ENCODE results near the gene MGAT3. TPM values are rescaled to one million over a fixed set of nuclear protein-coding genes. Genes with fewer than 3 reads are reported as not detected.

The MGAT3 gene
- total and polyA plus RNA-seq, 2 experiments from 2014 or later: 7.0 to 20.0 TPM

DNA sequence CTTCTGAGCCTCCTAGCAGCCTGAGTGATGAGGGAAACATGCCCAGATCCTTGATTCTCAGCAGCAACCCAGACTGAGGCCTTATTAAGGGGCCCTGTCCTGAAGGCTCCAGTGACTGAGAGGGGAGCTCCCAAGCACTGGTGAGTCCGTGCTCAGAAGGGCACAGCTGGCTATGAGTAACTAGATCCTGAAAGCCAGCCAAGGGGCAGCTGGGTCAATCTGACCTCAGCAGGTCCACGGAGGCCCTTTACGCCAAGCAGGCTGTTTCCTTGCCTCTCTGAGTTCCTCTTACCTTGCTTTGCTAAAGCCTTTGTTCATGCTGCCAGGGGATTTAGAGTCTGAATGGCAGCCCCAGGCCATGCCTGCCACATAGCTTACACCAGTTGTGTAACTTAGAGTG, 26.0 kb downstream of the MGAT3 start:
- no peak overlapping the region for H2AFZ ChIP-seq
- DNase-seq (ENCODE audit: low spot score): no peak
- peaks cover 32% of the 10 kb centered on the region for H3K79me2 ChIP-seq
- H3K4me1 ChIP-seq (ENCODE audit: insufficient read depth): no peaks in the 10 kb centered on the region
- no peaks in the 10 kb centered on the region for H3K9me3 ChIP-seq (ENCODE audit: low read depth)
- H3K9me2 ChIP-seq (replicated peaks; ENCODE audit: insufficient read depth): no peaks in the 10 kb centered on the region
- H4K20me1 ChIP-seq (ENCODE audit: insufficient read depth, poor library complexity, severe bottlenecking): no peaks in the 10 kb centered on the region
- no peak for TF ChIP-seq EZH2 (IDR thresholded peaks at IDR 0.05; ENCODE audit: borderline replicate concordance)
- TF ChIP-seq, protein P1, sequence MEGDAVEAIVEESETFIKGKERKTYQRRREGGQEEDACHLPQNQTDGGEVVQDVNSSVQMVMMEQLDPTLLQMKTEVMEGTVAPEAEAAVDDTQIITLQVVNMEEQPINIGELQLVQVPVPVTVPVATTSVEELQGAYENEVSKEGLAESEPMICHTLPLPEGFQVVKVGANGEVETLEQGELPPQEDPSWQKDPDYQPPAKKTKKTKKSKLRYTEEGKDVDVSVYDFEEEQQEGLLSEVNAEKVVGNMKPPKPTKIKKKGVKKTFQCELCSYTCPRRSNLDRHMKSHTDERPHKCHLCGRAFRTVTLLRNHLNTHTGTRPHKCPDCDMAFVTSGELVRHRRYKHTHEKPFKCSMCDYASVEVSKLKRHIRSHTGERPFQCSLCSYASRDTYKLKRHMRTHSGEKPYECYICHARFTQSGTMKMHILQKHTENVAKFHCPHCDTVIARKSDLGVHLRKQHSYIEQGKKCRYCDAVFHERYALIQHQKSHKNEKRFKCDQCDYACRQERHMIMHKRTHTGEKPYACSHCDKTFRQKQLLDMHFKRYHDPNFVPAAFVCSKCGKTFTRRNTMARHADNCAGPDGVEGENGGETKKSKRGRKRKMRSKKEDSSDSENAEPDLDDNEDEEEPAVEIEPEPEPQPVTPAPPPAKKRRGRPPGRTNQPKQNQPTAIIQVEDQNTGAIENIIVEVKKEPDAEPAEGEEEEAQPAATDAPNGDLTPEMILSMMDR (IDR thresholded peaks at IDR 0.05; ENCODE audit: poor library complexity): no peak
- no peak for TF ChIP-seq EZH2phosphoT487 (IDR thresholded peaks at IDR 0.05; ENCODE audit: low read depth, severe bottlenecking, unreplicated experiment)
- H3K36me3 ChIP-seq (replicated peaks; ENCODE audit: insufficient read depth, low read depth): no peaks in the 10 kb centered on the region
- H3K4me3 ChIP-seq: no peak overlapping the region
- WGBS (ENCODE audit: low lambda C conversion rate, missing lambda C conversion rate): 88% methylated on average over 3 of the region's 3 CpGs
- no peaks in the 10 kb centered on the region for H3K27me3 ChIP-seq
- no peak overlapping the region for H3K4me2 ChIP-seq
- H3K27ac ChIP-seq: no peak overlapping the region

DNA sequence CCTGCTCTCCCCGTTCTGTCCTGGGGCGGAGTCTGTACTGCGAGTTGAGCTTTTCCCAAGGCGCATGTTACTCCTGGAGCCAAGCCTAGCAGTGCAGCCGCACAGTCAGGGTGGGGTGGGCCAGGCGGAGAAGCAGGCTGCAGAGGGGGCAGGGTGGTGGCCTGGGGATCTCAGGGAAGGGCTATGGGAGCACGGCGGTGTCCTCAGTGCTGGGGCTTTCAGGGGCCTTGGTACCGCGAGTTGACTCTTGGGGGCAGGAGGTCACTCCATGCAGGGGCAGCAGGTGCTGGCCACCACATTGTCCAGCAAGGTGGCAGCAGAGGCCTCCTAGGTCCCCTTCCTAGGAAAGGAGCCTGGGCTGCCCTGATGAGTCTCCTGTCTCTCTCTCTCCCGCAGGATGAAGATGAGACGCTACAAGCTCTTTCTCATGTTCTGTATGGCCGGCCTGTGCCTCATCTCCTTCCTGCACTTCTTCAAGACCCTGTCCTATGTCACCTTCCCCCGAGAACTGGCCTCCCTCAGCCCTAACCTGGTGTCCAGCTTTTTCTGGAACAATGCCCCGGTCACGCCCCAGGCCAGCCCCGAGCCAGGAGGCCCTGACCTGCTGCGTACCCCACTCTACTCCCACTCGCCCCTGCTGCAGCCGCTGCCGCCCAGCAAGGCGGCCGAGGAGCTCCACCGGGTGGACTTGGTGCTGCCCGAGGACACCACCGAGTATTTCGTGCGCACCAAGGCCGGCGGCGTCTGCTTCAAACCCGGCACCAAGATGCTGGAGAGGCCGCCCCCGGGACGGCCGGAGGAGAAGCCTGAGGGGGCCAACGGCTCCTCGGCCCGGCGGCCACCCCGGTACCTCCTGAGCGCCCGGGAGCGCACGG, 30.4 kb downstream of the MGAT3 start:
- Histone ChIP-seq H3K9me3 (ENCODE audit: low read depth) (no peaks in the 10 kb centered on the region), H3K4me3 (no peak overlapping the region), H3K4me2 (no peak overlapping the region), H3K27ac (no peak overlapping the region), H4K20me1 (ENCODE audit: insufficient read depth, poor library complexity, severe bottlenecking) (no peaks in the 10 kb centered on the region), H3K79me2 (peaks cover 6% of the 10 kb centered on the region), H3K9me2 (replicated peaks; ENCODE audit: insufficient read depth) (no peaks in the 10 kb centered on the region), H3K27me3 (no peaks in the 10 kb centered on the region), H2AFZ (no peak overlapping the region), H3K36me3 (replicated peaks; ENCODE audit: insufficient read depth, low read depth) (no peaks in the 10 kb centered on the region), H3K4me1 (ENCODE audit: insufficient read depth) (peaks cover 4% of the 10 kb centered on the region)
- TF ChIP-seq EZH2 (IDR thresholded peaks at IDR 0.05; ENCODE audit: borderline replicate concordance) (no peak), EZH2phosphoT487 (IDR thresholded peaks at IDR 0.05; ENCODE audit: low read depth, severe bottlenecking, unreplicated experiment) (no peak)
- TF ChIP-seq, protein P1 (IDR thresholded peaks at IDR 0.05; ENCODE audit: poor library complexity): no peak
- WGBS (ENCODE audit: low lambda C conversion rate, missing lambda C conversion rate): 92% methylated on average over 34 of the region's 45 CpGs
- no peak for DNase-seq (ENCODE audit: low spot score)

DNA sequence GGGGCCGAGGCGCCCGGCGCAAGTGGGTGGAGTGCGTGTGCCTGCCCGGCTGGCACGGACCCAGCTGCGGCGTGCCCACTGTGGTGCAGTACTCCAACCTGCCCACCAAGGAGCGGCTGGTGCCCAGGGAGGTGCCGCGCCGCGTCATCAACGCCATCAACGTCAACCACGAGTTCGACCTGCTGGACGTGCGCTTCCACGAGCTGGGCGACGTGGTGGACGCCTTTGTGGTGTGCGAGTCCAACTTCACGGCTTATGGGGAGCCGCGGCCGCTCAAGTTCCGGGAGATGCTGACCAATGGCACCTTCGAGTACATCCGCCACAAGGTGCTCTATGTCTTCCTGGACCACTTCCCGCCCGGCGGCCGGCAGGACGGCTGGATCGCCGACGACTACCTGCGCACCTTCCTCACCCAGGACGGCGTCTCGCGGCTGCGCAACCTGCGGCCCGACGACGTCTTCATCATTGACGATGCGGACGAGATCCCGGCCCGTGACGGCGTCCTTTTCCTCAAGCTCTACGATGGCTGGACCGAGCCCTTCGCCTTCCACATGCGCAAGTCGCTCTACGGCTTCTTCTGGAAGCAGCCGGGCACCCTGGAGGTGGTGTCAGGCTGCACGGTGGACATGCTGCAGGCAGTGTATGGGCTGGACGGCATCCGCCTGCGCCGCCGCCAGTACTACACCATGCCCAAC, 31.2 kb downstream of the MGAT3 start:
- WGBS (ENCODE audit: low lambda C conversion rate, missing lambda C conversion rate): 98% methylated on average over 66 of the region's 70 CpGs
- no peak for DNase-seq (ENCODE audit: low spot score)
- H3K4me3 ChIP-seq: no peak overlapping the region

More for the DNA sequence above, 31.2 kb downstream of the MGAT3 start:
- H3K36me3 ChIP-seq (replicated peaks; ENCODE audit: insufficient read depth, low read depth): no peaks in the 10 kb centered on the region
- H3K4me2 ChIP-seq: no peak overlapping the region
- no peak overlapping the region for H3K27ac ChIP-seq
- no peaks in the 10 kb centered on the region for H4K20me1 ChIP-seq (ENCODE audit: insufficient read depth, poor library complexity, severe bottlenecking)
- no peaks in the 10 kb centered on the region for H3K9me3 ChIP-seq (ENCODE audit: low read depth)
- TF ChIP-seq EZH2 (IDR thresholded peaks at IDR 0.05; ENCODE audit: borderline replicate concordance) (no peak), EZH2phosphoT487 (IDR thresholded peaks at IDR 0.05; ENCODE audit: low read depth, severe bottlenecking, unreplicated experiment) (no peak)
- TF ChIP-seq, protein P1 (IDR thresholded peaks at IDR 0.05; ENCODE audit: poor library complexity): no peak
- no peaks in the 10 kb centered on the region for H3K9me2 ChIP-seq (replicated peaks; ENCODE audit: insufficient read depth)
- peaks cover 4% of the 10 kb centered on the region for H3K4me1 ChIP-seq (ENCODE audit: insufficient read depth)
- peaks cover 6% of the 10 kb centered on the region for H3K79me2 ChIP-seq
- no peaks in the 10 kb centered on the region for H3K27me3 ChIP-seq
- no peak overlapping the region for H2AFZ ChIP-seq
